ENCODE measurements around the gene SCAPER.

SCAPER gene

DNA sequence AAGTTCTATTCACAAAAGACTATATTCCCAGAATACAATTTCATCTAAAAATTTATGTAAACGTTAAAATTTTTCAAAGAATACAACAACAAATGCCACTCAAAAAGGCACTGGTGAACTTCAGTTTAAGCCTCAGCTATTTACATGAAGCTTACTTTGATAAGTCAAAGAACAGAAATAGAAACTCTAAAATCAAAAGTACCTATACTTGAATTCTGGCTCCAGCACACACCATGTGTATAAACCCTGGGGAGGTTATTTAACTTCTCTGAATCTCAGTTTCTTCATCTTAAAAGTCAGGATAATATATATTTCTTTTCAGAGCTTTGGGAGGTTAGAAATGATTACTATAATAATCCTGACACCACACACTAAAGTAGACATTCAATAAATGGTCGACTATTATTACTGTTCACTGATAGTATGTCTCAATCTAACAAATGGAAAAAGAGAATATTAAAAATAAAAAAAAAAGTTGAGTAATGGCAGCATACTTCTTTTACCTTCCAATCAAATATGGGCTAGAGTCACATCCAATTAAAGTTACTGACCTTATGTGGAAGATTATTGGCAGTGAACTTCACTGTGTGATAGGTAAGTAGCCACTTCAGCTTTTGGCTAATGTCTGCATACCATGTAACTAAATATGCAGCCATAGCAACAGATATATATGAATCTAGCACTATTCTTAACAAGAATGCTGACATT lies 320.1 kb downstream of the SCAPER start:
- no peak overlapping the region for H3K4me3 ChIP-seq (ENCODE audit: low read depth, low read length)
- TF ChIP-seq, protein P1, sequence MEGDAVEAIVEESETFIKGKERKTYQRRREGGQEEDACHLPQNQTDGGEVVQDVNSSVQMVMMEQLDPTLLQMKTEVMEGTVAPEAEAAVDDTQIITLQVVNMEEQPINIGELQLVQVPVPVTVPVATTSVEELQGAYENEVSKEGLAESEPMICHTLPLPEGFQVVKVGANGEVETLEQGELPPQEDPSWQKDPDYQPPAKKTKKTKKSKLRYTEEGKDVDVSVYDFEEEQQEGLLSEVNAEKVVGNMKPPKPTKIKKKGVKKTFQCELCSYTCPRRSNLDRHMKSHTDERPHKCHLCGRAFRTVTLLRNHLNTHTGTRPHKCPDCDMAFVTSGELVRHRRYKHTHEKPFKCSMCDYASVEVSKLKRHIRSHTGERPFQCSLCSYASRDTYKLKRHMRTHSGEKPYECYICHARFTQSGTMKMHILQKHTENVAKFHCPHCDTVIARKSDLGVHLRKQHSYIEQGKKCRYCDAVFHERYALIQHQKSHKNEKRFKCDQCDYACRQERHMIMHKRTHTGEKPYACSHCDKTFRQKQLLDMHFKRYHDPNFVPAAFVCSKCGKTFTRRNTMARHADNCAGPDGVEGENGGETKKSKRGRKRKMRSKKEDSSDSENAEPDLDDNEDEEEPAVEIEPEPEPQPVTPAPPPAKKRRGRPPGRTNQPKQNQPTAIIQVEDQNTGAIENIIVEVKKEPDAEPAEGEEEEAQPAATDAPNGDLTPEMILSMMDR (IDR thresholded peaks at IDR 0.05; ENCODE audit: low read depth, low read length, missing control alignments), result no peak
- no peak for DNase-seq (ENCODE audit: low read depth)

DNA sequence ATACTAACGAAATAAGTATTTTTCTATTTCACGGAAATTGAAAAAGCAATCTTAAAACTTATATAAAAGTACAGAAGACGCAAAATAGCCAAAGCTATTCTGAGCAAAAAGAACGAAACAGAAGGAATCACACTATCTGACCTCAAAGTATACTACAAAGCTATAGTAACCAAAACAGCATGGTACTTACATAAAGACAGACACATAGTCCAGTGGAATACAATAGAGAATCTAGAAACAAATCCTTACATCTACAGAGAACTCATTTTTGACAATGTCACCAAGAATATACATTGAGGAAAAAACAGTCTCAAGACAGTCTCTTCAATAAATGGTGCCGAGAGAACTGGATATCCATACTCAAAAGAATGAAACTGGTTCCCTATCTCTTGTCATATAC lies 322.6 kb downstream of the SCAPER start:
- no peak for DNase-seq (ENCODE audit: low read depth)
- H3K4me3 ChIP-seq (ENCODE audit: low read depth, low read length), result no peak overlapping the region
- TF ChIP-seq, protein P1 (IDR thresholded peaks at IDR 0.05; ENCODE audit: low read depth, low read length, missing control alignments), result no peak

DNA sequence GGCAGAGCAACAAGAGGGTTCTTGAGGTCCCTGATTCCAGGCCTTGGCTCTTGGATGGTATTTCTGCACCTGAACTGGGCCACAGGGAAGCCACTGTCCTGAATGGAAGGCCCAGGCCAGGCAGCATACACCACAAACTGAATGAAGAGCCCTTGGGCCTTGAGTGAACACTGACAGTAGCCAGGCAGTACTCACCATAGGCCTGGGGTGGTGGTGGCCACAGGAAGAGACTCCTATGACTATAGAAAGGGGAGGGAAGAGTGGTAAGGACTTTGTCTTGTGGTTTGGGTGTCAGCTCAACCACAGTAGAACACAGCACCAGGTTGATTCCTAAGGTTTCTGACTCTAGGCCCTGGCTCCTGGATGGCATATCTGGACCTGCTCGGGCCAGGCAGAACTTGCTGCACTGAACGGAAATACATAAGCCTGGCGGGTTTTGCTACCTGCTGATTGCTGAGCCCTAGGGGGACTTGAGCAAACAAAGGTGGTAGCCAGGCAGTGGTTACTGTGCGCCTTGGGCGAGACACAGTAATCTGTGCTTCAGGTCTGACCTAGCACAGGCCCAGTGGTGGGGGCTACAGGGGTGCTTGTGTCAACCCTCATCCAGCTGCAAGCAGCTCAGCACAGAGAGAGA lies 327.1 kb downstream of the SCAPER start:
- H3K4me3 ChIP-seq (ENCODE audit: low read depth, low read length), result no peak overlapping the region
- no peak for DNase-seq (ENCODE audit: low read depth)
- TF ChIP-seq, protein P1 (IDR thresholded peaks at IDR 0.05; ENCODE audit: low read depth, low read length, missing control alignments), result no peak

DNA sequence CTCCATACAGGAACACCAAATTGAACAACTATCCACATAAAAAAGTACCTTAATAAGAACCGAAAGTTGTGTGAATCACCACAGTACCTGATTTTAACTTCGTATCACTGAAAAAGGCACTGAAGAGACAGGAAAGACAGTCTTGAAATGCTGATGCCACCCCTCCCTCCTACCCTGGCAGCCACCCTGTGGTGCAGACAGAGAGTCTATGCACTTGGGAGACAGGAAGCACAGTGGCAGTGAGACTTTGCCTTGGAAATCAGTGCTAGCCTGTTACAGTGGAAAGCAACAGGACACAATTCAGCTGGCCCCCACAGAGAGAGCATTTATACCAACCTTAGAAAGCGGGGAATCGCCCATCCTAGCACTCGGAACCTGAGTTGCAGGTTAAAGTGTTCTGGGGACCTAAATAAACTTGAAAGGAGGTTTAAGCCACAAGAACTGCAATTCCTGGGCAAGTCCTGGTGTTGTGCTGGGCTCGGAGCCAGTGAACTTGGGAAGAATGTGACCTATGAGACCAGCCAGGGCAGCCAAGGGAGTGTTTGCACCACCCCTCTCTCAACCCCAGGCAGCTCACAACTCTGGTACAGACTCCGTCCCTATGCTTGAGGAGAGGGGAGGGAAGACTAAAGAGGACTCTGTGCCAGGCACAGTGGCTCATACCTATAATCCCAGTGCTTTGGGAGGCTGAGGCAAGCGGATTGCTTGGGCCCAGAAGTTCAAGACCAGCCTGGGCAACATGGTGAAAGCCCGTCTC lies 328.4 kb downstream of the SCAPER start:
- TF ChIP-seq, protein P1 (IDR thresholded peaks at IDR 0.05; ENCODE audit: low read depth, low read length, missing control alignments), result no peak
- no peak for DNase-seq (ENCODE audit: low read depth)
- no peak overlapping the region for H3K4me3 ChIP-seq (ENCODE audit: low read depth, low read length)

DNA sequence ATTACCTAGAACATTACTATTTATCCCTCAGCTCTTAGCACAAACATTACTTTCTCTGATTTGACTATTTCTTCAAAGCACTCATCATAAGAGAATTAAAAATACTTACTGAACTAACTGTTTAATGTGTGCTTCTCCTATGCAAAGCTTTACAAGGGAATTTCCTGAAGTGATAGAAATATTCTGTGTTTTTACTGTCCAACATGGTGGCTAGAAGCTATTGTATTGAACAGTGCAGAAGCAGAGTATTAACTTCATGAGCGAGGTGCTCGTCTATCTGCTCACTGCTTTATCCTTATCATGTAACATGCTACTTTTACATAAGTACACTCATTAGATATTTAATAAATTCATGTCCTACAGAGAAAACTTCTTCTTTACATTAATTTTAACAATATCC lies 329.5 kb downstream of the SCAPER start:
- TF ChIP-seq, protein P1 (IDR thresholded peaks at IDR 0.05; ENCODE audit: low read depth, low read length, missing control alignments), result no peak
- DNase-seq (ENCODE audit: low read depth), result no peak
- H3K4me3 ChIP-seq (ENCODE audit: low read depth, low read length), result no peak overlapping the region

DNA sequence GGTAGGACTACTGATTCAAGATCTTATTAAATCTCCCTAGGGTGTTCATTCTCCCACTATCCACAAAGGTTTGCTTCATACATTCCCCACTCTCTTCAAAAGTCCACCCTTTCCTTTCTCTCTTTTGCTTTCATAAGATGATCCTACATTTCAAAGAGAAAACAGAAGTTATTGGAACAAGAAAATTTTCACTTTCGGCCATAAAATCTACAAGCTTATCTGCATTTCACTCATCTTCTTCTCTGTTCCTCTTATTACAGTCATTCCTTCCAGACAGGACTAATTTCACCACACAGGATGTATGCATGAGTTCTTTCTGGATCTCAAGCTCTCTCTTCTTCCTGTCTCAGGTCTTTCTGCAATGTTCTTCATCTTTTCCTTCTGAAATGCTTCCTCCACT lies 329.9 kb downstream of the SCAPER start:
- TF ChIP-seq, protein P1 (IDR thresholded peaks at IDR 0.05; ENCODE audit: low read depth, low read length, missing control alignments), result no peak
- DNase-seq (ENCODE audit: low read depth), result peak; percentile 71
- H3K4me3 ChIP-seq (ENCODE audit: low read depth, low read length), result no peak overlapping the region

Data from GM12864 (cell line).